ENCODE measurements around the gene WFS1.

The WFS1 gene

DNA sequence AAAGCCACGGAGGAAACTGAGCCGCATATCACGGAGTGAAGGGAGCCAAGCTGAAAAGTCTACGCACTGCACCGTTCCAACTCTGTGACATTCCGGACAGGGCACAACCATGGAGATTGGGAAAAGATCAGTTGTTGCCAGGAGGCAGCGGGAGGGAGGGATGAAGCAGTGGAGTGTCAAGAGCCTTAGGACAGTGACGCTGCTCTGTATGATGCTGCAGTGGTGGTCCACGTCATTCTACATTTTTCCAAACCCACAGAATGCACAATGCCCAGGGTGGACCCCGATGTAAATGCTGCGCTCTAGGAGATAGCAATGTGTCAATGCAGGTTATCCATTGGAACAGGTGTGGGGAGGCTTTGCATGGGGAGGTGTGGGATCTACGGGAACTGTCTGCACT, 7.5 kb upstream of the WFS1 start:
- DNase-seq, result no peak

- no peak for DNase-seq
Observed at GRCh38 chr4:6262847-6263487, 6.7 kb upstream of the WFS1 start.

DNA sequence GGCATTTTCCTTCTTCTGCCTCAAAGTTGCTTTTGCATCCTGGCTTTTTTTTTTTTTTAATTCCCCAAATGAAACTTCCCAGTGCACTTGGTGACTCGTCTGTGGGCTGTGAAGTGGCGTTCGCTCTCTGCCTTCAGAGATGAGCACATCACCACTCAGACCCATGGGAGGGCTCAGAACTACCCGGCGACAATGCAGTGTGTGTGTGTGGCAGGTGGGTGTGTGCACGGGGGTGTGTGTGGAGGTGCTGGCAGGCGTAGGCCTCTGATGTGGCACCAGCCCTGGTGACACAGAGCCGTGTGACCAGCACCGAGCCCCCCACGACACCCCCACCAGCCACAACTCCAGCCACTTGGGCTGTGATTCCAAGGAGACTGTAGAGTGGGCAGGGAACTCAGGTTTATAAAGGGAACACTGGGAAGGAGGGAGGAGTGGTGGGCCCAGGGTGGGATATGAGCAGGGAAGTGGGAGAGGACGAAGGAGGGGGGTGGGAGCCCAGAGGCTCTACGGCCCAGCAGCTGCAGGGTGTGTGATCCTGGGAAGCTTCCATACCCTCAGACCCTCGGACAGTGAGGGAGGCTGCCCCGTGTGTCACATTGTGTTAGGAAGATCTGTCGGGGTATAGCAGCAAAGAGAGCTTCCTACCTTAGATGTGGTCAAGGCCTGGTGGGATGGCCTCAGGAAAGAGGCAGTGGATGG, 6.0 kb upstream of the WFS1 start:
- no peak for DNase-seq

GRCh38 chr4:6264225-6264540, 5.5 kb upstream of the WFS1 start:
- DNase-seq, result peak; percentile 46

DNA sequence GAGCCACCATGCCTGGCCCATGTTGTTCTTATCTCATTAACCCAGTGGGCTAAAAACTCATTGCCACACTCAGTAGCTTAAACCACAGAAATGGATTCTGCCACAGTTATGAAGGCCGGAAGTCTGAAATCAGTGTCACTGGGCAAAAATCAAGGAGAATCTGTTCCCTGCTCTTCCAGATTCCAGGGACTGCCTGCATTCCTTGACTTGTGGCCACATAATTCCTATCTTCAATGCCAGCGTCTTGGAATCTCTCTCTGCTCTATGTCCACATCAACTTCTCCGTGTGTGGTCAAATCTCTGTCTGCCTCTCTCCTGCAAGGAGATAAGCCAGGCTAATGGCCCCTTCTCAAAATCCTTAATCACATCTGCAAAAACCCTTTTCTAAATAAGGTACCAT, 4.1 kb upstream of the WFS1 start:
- DNase-seq, result no peak

DNA sequence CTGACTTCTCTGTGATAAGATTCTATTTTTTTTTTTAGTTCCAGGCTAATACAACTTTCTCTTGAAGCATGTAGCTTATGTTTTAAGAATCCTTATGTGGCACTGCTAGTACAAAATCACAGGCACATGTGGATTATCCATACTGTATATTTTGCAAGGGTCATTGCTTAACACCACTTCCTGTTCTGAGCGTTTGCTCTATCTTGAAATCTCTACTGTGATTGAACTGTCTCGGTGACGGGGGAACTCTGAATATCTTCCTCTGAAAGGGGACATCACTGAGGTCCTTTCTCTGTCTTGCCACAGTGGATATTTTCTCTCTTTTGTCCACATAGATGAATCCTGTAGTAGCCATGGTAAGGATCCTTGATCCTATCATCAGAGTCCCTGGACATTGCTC, 2.1 kb upstream of the WFS1 start:
- no peak for DNase-seq

- peak; percentile 55 for DNase-seq
Observed at GRCh38 chr4:6268650-6269615, 717 bp upstream of the WFS1 start.

DNA sequence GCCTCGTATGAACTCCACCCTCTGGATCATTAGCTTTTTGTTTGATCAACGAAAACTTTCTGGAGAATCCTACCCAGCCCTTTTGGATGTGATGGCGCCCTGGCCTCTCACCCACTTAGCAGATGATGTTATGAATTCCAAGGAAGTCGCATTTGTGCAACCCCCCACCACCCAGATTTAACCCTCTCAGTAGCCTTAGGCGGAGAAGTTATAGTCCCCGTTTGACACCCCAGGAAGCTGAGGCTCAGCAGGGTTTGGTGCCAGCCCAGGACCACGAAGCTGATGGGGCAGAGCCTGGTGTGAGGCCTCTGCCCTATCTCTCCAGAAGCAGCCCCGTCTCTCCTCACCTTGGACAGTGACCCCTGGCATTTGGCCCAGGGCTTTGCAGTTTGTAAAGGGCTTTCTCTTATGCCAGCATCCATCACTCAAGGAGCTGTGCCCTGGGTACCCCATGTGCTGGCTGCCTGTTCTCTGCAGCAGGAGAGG, 1.0 kb downstream of the WFS1 start:
- DNase-seq, result no peak

DNA sequence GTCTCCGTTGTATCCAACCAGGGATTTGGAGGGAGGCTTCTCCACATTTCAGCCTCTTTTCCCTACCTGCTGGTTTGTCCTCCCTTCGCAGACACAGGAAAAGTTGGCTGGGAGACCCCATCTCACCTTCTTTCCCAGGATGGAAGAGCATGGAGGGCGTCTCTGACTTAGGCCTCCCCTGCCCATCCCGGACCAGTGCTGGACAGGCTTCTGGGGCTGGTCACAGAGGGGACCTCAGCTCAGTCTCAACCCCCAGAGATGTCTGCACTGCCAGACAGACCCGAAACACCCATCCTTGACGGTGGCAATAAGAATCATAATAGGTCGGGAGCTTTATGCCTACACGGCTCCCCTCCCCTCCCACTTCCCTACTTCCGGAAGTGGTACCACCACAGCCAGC, 1.6 kb downstream of the WFS1 start:
- no peak for DNase-seq

- no peak for DNase-seq
Observed at GRCh38 chr4:6271701-6272465, 2.2 kb downstream of the WFS1 start.

DNA sequence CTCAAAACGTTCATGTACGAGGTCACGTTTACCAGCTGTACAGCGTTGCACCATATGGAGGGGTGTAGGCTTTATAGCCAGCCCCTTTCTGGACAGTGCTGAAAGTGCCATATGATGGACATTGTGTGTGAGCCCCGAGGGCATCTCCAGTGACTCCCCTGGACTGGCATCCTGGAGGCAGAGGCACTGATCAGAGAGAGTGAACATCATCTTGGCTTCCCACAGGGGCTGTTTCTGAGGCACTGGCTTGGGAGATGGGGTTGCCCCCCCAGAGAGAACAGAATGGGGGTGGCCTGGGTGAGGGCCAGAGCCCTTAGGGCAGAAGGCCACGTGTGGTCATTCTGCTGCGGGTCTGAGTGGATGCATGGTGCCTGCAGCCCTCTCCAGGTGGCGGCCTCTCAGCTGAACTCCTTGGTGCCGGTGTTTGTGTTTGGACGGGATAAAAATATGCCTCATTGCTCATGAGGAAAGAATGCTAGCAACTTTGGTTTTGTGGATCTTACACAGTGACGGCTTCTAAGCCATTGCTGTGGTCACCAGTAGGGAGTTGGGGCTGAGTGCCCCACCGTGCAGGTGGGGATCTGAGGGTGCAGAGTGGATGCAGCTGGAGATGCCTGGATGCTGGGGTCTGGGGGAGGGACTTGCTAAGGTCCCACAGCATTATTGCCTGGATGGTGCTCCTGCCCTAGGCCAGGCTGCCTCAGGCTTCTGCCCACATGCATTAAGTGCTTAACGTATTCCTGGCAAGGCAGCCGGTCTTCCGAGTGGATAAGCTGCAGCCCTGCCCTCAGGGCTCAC, 3.4 kb downstream of the WFS1 start:
- no peak for DNase-seq

DNA sequence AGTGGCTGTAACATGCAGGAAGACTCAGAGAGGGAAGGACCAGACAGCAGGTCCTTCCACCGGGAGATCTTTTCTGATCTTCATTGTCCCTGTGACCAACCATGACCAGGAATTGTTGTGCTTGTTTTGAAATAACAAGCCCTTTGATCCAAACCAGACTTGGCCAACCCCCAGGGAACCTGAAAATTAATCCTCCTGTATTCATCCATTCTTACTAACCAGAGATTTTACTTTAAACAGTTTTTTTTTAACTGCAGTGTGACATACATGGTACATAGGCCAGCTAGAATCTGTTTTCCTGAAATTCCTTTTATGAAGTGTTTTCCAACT, 4.0 kb downstream of the WFS1 start:
- no peak for DNase-seq

- DNase-seq, result no peak
Observed at GRCh38 chr4:6275351-6275750, 5.7 kb downstream of the WFS1 start.

GRCh38 chr4:6275898-6276806, 6.5 kb downstream of the WFS1 start:
- DNase-seq, result no peak

- DNase-seq, result peak; percentile 2
Observed at GRCh38 chr4:6277139-6277802, 7.6 kb downstream of the WFS1 start.

GRCh38 chr4:6277935-6278800, 8.5 kb downstream of the WFS1 start:
- no peak for DNase-seq

DNA sequence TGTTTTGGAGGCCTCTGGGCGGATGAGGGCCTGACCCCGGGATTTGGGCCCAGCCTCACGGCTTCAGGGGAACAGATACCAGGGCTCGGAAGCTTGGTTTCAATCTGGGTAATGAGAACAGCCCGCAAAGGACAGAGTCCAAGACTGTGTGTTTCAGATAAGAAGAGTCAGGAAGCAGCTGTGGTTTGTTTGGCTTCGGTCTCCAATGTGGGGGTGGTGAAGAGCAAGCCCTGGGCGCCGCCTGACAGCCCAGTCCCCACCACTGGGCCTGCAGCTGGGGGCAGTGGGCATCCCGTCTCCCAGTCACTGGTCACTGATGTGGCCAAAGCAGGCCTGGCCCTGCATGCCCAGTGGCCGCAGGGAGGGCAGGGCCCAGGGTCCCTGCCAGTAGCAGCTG, 9.1 kb downstream of the WFS1 start:
- no peak for DNase-seq

DNA sequence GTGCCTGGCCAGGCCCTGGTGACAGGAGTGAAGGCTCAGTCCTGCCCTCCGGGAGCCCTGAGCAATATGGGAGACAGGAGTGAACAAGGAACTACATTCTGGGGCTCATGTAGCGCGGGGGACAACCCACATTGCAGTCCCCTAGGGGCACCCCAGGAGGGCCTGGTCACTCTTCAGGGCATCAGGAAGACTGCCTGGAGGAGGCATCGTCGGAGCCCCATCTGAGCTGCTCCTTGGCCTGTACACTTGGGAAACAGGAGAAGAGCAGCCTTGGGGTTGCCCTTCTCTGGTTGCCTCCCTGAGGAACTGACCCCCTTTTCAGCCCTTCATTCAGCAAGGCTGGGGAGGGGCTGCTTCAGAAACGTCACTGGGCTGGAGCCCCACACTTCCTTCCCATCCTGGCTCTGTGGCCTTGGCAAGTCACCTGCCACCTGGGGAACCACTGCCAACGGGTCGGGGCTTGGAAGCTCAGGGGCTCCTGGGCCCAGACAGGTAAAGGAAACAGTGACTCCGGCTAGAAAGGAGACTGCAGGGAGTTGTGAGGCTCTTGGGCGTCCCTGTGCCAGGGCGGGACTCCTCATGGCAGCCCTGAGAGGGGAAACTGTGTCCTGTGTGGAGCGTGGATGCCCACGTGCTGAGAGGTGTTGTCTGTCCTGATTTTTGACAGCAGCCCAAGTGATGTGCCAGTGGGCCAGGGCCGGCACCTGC, 10.1 kb downstream of the WFS1 start:
- no peak for DNase-seq
